GM19324 (cell line): Measurements from ENCODE around the gene ATP10A.

Experiments
- ATAC-seq: cut with Tn5 transposase; IDR thresholded peaks from one replicate; pipeline ENCODE4 v1.9.1; 2021; ENCODE audit warnings: mild to moderate bottlenecking, moderate library complexity; ENCODE audit not compliant: unreplicated experiment, low FRiP score

ATP10A gene, protein sequence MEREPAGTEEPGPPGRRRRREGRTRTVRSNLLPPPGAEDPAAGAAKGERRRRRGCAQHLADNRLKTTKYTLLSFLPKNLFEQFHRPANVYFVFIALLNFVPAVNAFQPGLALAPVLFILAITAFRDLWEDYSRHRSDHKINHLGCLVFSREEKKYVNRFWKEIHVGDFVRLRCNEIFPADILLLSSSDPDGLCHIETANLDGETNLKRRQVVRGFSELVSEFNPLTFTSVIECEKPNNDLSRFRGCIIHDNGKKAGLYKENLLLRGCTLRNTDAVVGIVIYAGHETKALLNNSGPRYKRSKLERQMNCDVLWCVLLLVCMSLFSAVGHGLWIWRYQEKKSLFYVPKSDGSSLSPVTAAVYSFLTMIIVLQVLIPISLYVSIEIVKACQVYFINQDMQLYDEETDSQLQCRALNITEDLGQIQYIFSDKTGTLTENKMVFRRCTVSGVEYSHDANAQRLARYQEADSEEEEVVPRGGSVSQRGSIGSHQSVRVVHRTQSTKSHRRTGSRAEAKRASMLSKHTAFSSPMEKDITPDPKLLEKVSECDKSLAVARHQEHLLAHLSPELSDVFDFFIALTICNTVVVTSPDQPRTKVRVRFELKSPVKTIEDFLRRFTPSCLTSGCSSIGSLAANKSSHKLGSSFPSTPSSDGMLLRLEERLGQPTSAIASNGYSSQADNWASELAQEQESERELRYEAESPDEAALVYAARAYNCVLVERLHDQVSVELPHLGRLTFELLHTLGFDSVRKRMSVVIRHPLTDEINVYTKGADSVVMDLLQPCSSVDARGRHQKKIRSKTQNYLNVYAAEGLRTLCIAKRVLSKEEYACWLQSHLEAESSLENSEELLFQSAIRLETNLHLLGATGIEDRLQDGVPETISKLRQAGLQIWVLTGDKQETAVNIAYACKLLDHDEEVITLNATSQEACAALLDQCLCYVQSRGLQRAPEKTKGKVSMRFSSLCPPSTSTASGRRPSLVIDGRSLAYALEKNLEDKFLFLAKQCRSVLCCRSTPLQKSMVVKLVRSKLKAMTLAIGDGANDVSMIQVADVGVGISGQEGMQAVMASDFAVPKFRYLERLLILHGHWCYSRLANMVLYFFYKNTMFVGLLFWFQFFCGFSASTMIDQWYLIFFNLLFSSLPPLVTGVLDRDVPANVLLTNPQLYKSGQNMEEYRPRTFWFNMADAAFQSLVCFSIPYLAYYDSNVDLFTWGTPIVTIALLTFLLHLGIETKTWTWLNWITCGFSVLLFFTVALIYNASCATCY (N-terminal part only)

GRCh38 chr15:25863111-25863967 lies at the start of gene ATP10A:
TSS of gene ATP10A (minus strand) at chr15:25863327. CDS start at chr15:25863096, 231 bp downstream.
- ATAC-seq: no peak

DNA sequence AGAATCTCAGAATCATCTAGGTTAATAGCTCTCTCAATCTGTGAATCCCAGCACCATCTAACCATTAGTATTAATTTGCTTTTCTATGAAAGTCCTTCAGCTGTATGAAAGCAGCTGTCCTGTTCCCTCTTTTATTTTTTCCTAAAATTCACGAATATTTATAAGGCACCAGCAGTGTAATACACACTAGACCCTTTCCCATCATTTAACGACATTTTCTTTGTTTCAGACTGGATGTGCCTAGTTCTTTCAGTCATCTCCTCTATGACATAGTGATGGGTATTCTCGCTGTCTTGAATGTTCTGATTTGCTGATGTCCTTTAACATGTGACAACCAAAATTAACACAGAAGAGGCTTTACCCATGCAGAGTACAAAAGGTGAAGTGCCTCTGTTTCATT lies 48.9 kb upstream of the ATP10A start:
- ATAC-seq: no peak

DNA sequence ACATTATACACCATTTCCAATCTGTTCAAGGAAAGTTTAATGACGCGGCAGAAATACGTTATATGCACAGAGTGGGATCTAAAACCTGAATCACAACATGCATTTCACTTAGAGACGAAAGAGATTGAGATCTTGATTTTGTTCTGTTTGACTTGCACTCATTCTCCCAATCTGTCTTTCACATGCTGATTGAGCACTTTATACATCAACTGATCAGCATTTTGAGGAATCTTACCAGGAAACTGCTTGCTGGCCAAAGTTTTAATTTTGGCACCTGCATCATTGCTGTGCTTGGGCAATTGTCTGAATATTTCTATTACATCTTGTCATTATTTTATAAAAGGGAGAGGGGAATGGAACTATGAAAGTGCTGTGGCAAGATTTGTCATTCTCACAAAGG lies 47.7 kb upstream of the ATP10A start:
- ATAC-seq: no peak

DNA sequence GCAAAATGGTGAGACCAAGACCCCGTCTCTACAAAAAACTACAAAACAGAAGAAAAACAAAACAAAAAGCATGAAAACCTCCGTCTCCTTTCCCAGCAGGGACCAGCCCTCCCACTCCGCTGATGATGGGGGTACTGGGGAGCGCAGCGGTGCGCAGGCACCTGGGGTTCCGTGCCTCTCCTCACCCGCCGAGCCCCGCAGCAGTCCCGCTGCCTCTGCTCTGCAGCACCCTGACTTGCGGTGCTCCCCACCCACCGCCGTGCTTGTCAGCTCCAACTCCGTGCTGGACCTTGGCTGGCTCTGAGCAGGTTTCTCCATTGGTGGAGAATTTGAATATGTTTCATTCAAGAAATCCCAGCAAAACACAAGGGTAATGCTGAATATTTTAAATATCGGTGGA lies 46.7 kb upstream of the ATP10A start:
- ATAC-seq: no peak

GRCh38 chr15:25909325-25909724 lies 46.2 kb upstream of the ATP10A start:
- ATAC-seq: no peak

DNA sequence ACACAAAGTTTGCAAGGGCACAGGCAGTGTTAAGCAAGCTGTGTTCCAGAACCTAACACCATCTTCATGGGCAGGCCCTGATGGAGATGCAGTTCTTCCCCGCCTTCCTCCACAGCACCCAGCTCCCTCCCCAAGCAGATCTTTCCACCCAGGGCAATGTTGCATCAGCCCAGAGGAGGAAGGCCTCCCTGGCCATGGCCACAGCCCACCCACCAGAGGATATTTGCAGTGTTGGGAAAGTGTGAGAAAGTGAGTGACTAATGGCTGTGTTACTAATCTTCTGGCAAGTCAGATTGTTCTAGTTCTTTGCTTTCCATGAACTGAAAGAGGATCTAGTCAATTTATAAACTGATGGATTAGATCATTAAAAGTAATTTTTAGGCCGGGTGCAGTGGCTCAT lies 42.0 kb upstream of the ATP10A start:
- no peak for ATAC-seq

- ATAC-seq: no peak
Measured at GRCh38 chr15:25903024-25903581, 40.0 kb upstream of the ATP10A start.

DNA sequence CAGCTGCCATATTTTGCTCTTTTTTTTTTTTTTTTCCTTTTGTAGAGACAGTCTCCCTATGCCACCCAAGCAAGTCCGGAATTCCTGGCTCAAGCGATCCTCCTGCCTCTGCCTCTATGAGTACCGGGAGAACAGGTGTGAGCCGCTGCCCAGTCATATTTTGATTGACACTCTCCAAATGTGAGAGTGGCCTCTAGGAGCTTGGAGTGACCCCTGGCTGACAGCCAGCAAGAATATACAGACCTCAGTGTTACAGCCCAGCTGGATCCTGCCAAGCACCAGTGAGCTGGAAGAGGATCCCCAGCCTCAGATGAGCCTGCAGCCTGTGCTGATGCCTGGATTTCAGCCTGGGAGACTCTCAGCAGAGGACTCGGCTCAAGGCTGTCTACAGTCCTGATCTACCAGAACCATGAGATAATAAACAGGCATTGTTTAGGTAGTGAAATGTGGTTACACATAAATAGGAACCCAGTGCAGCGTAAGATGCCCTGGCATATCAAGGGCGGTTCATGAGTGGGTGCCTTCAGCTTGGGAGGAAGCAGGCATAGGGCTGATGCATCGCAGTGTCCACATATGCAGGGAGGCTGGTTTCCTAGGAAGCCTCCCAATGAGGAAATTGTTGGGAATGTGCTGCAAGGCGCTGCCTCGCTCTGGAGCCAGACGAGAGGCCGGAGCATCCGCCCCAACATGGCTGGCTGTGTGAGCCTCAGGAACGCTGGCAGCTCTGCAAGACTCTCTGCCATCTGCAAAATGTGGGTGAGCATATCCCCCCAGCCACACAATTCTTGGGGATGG lies 38.9 kb upstream of the ATP10A start:
- ATAC-seq: no peak

- no peak for ATAC-seq
Measured at GRCh38 chr15:25900901-25901300, 37.8 kb upstream of the ATP10A start.

GRCh38 chr15:25900431-25900830 lies 37.3 kb upstream of the ATP10A start:
- no peak for ATAC-seq

- ATAC-seq: no peak
Measured at GRCh38 chr15:25899870-25900269, 36.7 kb upstream of the ATP10A start.

DNA sequence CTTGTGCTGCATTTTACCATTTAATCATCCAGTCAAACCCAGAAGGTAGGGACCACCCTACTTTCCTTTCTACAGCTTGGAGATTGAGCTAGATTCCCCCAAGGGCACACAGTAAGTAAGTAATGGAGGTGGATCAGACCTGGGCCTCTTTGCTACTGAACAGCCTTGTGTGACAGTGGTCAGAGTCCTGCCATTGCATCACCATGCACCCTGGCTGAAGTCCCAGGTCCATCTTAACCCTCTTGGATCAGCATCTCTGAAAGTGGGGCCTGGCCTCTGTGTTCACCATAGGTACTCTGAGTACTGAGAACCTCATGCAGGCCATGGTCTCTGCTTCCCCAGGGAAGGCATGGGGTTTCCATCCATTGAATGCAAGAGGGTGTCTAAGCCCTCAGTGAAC lies 34.5 kb upstream of the ATP10A start:
- ATAC-seq: no peak

- no peak for ATAC-seq
Measured at GRCh38 chr15:25894371-25894902, 31.3 kb upstream of the ATP10A start.

GRCh38 chr15:25893596-25893995 lies 30.5 kb upstream of the ATP10A start:
- ATAC-seq: no peak

DNA sequence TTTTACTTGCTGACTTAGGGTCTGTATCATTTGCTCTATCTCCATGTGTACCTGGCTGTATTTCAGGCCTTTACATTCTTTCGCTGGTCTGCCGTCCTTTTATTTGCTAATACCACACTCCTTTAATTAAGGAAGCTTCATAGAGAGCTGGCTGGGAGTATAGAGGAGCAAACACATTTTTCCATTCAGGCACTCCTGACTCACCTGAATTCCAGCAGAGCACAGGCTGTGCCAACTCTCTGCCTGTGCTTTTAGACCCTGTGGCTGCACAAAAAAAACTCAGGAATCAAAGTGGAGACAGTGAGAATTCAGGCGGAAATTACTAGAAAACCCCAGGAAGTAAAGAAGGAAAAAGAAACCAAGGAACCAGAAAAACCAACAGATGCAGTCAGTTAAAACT lies 29.0 kb upstream of the ATP10A start:
- no peak for ATAC-seq

- no peak for ATAC-seq
Measured at GRCh38 chr15:25891081-25891480, 28.0 kb upstream of the ATP10A start.

DNA sequence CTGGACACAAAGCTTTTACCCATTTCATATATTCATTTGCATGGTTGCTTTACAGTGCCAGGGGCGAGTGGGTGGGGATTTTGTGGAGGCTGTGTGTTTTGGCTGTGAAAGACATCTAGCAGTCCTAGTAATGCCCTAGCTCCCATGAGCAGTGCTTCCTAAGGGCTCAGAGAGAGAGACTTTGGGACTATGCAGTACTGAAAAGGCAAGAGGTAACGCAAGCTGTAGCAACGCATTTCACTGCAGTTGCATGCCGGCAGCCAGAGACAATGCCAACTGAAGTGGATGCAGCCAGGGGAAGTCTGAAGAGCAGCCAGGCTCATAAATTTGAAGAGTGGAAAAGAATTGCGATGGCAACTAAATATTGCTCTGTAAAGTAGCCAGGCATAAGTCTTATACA lies 27.4 kb upstream of the ATP10A start:
- ATAC-seq: no peak

GRCh38 chr15:25887870-25888269 lies 24.7 kb upstream of the ATP10A start:
- no peak for ATAC-seq
